Measurements from ENCODE around the gene NKD2.

DNA sequence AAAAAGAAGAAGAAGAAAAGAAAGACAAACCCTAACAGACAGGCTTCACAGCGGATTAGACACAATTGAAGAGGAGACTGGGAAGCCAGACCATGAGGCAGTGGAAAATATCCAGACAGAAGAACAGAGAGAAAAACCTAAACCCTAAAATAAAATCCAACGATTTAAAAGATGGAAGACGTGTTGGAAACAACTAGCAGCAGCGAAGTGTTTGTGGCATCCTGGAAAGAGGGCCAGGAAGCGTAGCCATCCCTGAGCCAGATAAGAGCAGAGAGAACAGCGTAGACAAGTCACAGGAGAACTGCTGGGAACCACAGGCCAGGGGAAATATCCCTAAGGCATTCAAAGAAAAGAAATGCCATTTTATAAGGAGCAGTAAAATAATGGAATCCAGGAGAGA is 39.7 kb upstream of the NKD2 start:
- TF ChIP-seq, protein P1, sequence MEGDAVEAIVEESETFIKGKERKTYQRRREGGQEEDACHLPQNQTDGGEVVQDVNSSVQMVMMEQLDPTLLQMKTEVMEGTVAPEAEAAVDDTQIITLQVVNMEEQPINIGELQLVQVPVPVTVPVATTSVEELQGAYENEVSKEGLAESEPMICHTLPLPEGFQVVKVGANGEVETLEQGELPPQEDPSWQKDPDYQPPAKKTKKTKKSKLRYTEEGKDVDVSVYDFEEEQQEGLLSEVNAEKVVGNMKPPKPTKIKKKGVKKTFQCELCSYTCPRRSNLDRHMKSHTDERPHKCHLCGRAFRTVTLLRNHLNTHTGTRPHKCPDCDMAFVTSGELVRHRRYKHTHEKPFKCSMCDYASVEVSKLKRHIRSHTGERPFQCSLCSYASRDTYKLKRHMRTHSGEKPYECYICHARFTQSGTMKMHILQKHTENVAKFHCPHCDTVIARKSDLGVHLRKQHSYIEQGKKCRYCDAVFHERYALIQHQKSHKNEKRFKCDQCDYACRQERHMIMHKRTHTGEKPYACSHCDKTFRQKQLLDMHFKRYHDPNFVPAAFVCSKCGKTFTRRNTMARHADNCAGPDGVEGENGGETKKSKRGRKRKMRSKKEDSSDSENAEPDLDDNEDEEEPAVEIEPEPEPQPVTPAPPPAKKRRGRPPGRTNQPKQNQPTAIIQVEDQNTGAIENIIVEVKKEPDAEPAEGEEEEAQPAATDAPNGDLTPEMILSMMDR (IDR thresholded peaks at IDR 0.05) = no peak
- TF ChIP-seq POLR2A (IDR thresholded peaks at IDR 0.05) = no peak
